ENCODE results near the gene HMGCR. TPM values are rescaled to one million over a fixed set of nuclear protein-coding genes. Genes with fewer than 3 reads are reported as not detected.

HMGCR gene
- total and polyA plus RNA-seq, 2 of the 8 experiments (the other 6 are each of a cell fraction or from before 2014, with no cell fraction given), result 45.8 to 199 TPM

DNA sequence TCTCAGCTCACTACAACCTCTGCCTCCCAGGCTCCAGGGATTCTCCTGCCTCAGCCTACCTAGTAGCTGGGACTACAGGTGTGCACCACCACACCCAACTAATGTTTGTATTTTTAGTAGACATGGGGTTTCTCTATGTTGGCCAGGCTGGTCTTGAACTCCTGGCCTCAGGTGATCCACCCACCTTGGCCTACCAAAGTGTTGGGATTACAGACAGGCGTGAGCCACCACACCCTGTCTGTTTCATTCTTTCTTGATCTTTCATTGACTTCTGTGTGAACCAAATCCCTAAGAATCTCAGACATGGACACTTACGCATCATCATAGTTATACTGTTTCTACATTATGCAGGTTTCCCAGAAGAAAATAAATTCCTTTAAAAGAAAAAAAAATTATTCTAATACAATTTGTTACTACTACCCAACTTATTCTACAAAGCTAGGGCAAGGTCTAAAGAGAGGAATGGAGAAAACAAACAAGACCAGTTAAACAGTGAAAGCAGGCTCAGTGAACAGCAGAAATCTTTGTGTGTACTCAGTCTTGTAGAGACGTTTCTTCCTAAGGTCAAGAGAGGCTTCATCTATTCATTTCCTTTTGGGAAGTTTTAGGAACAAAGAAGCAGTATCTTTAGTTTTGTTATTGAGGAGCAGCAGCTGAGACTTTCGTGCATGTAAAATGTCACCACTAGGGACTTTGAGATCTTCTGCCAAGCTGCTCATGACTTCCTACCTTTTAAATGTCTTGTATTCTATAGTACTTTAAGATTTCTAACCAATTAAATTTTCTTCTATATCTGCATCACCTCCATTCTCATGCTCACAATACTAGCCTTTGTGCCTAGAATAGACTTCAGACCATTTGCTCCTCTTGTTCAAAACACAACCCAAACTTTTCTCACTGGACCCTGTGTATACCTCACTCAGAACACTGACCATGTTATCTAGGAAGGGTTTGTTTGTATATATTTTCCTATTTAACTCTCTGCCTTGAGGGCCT lies 5.6 kb upstream of the HMGCR start:
- H2BK12ac ChIP-seq (ENCODE audit: low read depth, low read length), result no peak overlapping the region
- no peak overlapping the region for H3K4me2 ChIP-seq (ENCODE audit: insufficient read depth in 1 of 2, low read depth in 2 of 2, low read length in 2 of 2)
- peaks cover 4% of the 10 kb centered on the region for H3K23me2 ChIP-seq (ENCODE audit: low read depth, low read length)
- no peak overlapping the region for H2AK5ac ChIP-seq (ENCODE audit: low read depth, low read length)
- ChIA-PET CTCF (ENCODE audit: partially characterized antibody) (interaction anchor here (0.8 to 1.9 kb wide), 5 partner anchors 10 to 281 kb away, joined by 3 to 13 read pairs (median 3); no protein-coding TSS in a partner anchor), POLR2A (ENCODE audit: partially characterized antibody) (no interaction called here)
- H2BK20ac ChIP-seq (ENCODE audit: low read length), result no peak overlapping the region
- H2AFZ ChIP-seq (ENCODE audit: low read length), result no peak overlapping the region
- no peaks in the 10 kb centered on the region for H4K20me1 ChIP-seq (replicated peaks in 1 of 2; ENCODE audit: control insufficient read depth in 1 of 2, insufficient read depth in 2 of 2, low read length in 2 of 2)
- DNase-seq (ENCODE audit: low read depth in 1 of 2, low spot score in 2 of 2) (no peak), FAIRE-seq (no peak)
- no peak overlapping the region for H2BK120ac ChIP-seq (replicated peaks; ENCODE audit: low read depth, low read length)
- no peak overlapping the region for H3K27ac ChIP-seq (ENCODE audit: low read depth, low read length)
- no peak overlapping the region for H3K14ac ChIP-seq (ENCODE audit: insufficient read length)
- H3K4me3 ChIP-seq (ENCODE audit: extremely low read depth in 1 of 4, insufficient read depth in 2 of 4, low read depth in 3 of 4, low read length in 4 of 4), result no peak overlapping the region
- H3K9ac ChIP-seq (replicated peaks in 1 of 4; ENCODE audit: extremely low read depth in 1 of 4, low read depth in 3 of 4, low read length in 3 of 4), result no peak overlapping the region
- WGBS, 2 experiments (ENCODE audit: extremely low coverage in 1 of 2, insufficient coverage in 1 of 2, insufficient read length in 1 of 2, insufficient replicate concordance in 2 of 2, low coverage in 1 of 2, low lambda C conversion rate in 2 of 2, missing lambda C conversion rate in 1 of 2), result 78% methylated on average over 4 of the region's 4 CpGs; no CpG with 5 or more reads in 1 of the 2 experiments
- H3K4ac ChIP-seq (replicated peaks; ENCODE audit: insufficient read length, low read depth, low read length), result no peak overlapping the region
- no peak overlapping the region for H2BK15ac ChIP-seq (ENCODE audit: low read length)
- H3K18ac ChIP-seq (ENCODE audit: extremely low read depth, low read length), result no peak overlapping the region
- H3K79me1 ChIP-seq (ENCODE audit: low read depth, low read length), result no peaks in the 10 kb centered on the region
- no peaks in the 10 kb centered on the region for H3K79me2 ChIP-seq (ENCODE audit: control insufficient read depth in 1 of 2, insufficient read depth in 2 of 2, low read length in 2 of 2)
- no peaks in the 10 kb centered on the region; a peak in 1 of 4 replicates for H3K9me3 ChIP-seq (ENCODE audit: insufficient read depth in 2 of 2, low read depth in 1 of 2, low read length in 1 of 2)
- H3K36me3 ChIP-seq (ENCODE audit: control insufficient read depth in 2 of 4, insufficient read depth in 4 of 4, low read length in 3 of 4), result no peaks in the 10 kb centered on the region
- H3K23ac ChIP-seq (ENCODE audit: insufficient read length), result no peak overlapping the region
- no peak overlapping the region for H4K5ac ChIP-seq (ENCODE audit: insufficient read length, low read depth, low read length)
- no peaks in the 10 kb centered on the region for H3K27me3 ChIP-seq (replicated peaks in 1 of 4; ENCODE audit: control insufficient read depth in 3 of 4, extremely low read depth in 1 of 4, insufficient read depth in 3 of 4, low read length in 3 of 4)
- H2BK5ac ChIP-seq (ENCODE audit: low read depth, low read length), result no peak overlapping the region
- no peak overlapping the region for H3K56ac ChIP-seq (replicated peaks; ENCODE audit: insufficient read length, low read depth, low read length)
- H4K91ac ChIP-seq (replicated peaks; ENCODE audit: insufficient read length, low read length), result no peak overlapping the region
- H3K4me1 ChIP-seq (replicated peaks in 1 of 4; ENCODE audit: control insufficient read depth in 3 of 4, insufficient read depth in 4 of 4, low read length in 3 of 4), result peaks cover 0 to 2% (median 0%) of the 10 kb centered on the region in 4 experiments; a peak in 1 of 7 replicates
- H4K8ac ChIP-seq (ENCODE audit: extremely low read depth, insufficient read depth, low read length), result no peak overlapping the region
- TF ChIP-seq TAF7 (optimal IDR thresholded peaks at IDR 0.05; ENCODE audit: borderline replicate concordance, low read depth, low read length), result no peak
- TF ChIP-seq KDM4A (IDR thresholded peaks at IDR 0.05; ENCODE audit: low read depth, low read length, severe bottlenecking), result no peak
- TF ChIP-seq, protein P1, sequence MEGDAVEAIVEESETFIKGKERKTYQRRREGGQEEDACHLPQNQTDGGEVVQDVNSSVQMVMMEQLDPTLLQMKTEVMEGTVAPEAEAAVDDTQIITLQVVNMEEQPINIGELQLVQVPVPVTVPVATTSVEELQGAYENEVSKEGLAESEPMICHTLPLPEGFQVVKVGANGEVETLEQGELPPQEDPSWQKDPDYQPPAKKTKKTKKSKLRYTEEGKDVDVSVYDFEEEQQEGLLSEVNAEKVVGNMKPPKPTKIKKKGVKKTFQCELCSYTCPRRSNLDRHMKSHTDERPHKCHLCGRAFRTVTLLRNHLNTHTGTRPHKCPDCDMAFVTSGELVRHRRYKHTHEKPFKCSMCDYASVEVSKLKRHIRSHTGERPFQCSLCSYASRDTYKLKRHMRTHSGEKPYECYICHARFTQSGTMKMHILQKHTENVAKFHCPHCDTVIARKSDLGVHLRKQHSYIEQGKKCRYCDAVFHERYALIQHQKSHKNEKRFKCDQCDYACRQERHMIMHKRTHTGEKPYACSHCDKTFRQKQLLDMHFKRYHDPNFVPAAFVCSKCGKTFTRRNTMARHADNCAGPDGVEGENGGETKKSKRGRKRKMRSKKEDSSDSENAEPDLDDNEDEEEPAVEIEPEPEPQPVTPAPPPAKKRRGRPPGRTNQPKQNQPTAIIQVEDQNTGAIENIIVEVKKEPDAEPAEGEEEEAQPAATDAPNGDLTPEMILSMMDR (IDR thresholded peaks at IDR 0.05; ENCODE audit: control extremely low read depth in 1 of 3, insufficient read depth in 1 of 3, low read depth in 1 of 3, low read length in 3 of 3), result peak in 1 of 3 experiments; percentile 11; a peak in 1 of 4 replicates
